Measurements from ENCODE around the gene NUDT6. TPM values are rescaled to one million over a fixed set of nuclear protein-coding genes. Genes with fewer than 3 reads are reported as not detected.
"Not testable (repeated sequence)": the region's sequence is repeated elsewhere in the genome, so short reads cannot be mapped to it uniquely, and the experiment has no call there.

The NUDT6 gene
- polyA plus RNA-seq, 5 donors: 9.9 to 17.2 (median 16.6) TPM

DNA sequence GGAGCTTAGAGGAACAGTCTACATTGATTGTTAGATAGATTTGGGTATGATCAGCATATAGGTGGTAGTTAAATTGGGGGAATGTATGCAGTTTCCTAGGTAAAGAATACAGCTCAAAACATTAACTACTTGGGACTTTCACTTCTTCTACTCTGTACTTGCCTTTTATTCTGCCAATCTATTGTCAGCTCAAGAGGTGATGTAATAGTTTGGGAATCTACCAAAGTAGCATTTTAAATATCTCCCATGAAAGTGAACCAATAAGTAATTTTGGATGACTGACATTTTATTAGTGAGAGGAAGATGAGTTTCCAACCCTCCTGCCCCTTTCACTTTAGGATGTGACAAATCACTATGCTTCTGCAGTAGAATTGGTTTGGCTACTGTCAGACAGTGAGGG is 43.4 kb downstream of the NUDT6 start:
- no peak for DNase-seq

DNA sequence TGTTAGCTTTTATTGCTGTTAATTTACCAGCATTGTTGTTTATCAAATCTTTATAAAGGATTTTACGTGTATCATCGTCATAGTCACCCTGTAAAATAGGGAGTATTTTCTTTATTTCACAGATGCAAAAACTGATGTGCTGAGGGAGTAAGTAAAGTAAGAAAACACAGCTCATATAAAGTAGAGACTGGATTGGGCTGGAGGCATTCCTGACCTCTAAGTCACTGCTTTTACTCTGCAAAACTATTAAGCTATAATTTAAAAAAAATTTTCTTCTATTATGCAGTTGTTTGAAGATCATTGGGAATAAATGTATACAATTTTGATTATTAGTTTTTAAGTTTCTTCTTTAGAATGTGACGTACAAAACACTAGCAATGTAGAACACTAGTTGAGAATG is 45.9 kb downstream of the NUDT6 start:
- DNase-seq: no peak

DNA sequence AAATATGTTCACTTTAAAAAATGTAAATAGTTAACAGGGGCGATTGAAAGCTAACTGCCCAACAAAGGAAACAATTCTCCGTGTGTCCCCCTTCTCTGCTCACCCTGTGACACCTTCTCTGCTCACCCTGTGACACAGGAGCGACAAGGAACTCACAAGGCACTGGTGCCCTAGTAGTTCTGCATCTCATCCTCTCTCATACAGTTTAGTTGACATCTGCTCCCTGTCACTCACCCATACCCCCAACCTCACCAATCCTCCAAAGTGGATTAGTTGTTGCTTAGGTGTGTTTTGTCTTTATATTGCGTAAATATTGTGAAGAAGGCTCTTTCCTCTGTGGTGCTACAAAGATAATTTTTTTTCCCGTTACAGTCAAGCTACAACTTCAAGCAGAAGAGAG is 46.4 kb downstream of the NUDT6 start:
- no peak for DNase-seq

DNA sequence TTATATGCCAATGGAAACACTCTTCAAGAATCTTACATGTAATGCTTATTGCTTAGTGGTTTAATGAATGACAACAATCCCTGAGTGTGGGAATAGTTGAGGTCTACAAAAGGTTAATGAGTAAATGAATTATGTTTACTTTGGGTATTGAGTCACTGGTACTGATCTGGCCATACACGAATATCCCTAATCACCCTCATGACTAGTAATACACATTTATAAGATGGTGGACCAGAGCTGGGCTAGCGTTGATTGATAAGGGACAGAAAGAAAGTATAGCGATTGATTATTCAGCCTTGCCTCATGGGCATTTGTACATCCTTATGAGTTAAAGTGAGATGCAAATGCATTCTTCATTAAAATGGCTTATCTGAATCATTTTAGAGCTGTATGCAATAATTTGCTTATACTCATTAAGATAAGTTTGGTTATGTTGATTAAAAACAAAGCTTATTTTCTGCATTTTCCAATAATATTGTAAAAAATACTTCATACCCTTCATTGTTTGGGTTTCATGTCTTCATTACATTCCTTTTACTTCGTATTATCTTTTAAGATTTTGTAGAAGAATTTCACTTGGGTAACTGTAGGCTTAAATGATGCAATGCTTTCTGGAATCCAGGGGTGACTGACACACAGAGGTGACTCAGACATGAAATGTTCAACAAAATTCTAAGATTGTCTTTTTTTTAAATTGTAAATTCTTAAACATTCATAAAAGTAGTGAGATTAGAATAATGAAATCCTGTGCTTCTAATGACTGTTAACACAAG is 48.4 kb downstream of the NUDT6 start:
- no peak for DNase-seq

DNA sequence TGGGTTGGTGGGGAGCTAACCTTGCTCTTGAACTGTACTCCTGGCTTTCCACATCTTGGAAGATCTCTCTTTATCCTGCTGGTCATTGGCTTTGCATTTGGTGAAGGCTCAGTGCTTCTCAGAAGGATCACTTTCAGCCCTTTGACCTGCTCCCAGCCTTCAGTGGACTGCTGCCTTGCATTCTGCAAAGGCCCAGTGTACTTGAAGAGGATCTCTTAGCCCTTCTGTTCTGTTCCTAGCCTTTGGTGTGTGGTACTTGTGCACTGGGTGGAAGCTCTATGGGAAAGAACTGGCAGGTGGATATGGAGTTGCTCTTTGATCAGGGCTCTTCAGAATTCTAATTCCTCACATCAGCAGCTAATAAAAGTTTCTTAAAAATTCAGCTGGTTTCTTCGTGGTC is 49.3 kb downstream of the NUDT6 start:
- no peak for DNase-seq

DNA sequence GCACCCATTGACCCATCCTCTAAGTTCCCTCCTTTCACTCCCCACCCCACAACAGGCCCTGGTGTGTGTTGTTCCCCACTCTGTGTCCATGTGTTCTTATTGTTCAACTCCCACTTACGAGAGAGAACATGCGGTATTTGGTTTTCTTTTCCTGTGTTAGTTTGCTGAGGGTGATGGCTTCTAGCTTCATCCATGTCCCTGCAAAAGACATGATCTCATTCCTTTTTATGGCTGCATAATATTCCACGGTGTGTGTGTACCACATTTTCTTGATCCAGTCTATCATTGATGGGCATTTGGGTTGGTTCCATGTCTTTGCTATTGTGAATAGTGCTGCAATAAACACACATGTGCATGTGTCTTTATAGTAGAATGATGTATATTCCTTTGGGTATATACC is 54.2 kb downstream of the NUDT6 start:
- not testable (repeated sequence) for DNase-seq

DNA sequence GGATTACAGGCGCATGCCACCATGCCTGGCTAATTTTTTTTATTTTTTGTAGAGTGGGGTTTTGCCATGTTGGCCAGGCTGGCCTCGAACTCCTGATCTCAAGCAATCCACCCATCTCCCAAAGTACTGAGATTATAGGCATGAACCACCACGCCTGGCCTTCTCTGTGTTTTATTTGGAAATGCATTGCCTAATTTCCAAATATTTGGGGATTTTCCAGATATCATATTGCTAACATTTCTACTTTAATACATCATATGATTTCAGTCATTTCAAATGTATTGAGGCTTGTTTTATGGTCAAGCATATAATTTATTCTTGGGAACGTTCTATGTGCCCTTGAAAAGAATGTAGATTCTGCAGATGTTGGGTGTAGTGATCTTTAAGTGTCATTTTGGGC is 57.0 kb downstream of the NUDT6 start:
- no peak for DNase-seq

DNA sequence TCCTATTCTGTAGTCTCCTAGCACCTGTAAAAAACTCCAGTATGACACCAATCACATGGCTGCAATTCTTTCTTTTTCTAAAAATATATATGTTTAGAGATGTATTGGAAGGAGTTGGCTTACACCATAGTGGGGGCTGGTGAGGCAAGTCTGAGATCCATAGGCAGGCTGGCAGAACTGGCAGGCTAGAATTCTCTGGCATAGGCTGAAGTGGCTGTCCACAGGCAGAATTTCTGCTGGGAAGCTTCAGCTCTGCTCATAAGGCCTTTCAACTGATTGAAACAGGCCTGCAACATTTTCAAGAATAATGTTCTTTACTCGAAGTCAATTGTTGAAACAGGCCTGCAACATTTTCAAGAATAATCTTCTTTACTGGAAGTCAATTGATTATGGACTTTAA is 58.8 kb downstream of the NUDT6 start:
- DNase-seq: no peak

DNA sequence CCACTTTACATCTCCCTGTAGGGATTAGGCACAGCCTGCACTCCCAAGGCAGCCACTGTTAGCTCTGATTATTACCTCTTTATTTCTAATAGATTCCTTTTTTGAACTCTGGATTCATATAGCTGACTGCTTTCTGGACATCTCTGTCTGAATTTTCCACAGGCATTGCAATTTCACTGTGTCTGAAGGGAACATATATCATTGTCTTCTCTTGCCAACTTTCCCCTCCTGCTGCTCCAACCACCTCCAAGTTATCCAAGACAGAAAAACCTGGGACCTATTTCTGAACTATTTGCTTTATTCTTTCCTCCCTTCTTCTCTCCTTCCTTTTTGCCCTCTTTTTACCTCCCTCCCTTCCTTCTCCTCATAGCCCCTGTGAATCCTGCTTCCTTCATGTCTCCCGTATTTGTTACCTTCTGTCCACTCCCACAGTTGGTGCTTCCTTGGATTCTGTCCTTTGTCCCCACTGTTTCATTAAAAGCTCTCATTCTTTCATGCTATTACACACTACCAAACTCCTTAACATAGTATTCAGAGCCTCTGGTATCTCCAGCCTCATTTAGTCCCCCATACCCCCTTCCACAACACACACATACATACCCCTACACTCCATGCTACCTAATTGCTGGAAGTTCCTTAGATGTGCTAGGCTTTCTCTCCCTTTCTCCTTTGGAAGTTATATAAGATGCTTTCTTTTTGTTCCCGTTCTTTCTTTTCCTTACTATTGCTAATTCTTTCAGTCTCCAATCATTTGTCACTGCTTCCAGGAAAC is 61.0 kb downstream of the NUDT6 start:
- no peak for DNase-seq

DNA sequence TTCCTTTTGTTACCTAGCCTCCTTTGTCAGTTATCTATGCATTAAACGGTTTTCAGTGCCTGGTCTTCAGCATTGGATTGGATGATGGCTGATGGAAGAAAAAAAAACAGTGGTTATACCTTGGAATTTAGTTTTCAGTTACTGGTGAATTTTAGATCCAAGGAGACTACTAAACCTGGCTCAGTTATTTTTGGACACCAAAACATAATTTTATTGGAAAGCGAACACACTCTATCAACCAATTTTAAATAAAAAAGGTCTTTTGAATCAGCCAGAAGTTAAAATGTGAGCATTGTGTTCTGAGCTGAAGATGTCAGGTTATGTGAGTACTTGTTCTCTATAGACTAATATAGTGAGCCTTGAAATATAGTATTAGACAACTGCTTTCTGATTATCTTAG is 63.7 kb downstream of the NUDT6 start:
- DNase-seq: no peak

DNA sequence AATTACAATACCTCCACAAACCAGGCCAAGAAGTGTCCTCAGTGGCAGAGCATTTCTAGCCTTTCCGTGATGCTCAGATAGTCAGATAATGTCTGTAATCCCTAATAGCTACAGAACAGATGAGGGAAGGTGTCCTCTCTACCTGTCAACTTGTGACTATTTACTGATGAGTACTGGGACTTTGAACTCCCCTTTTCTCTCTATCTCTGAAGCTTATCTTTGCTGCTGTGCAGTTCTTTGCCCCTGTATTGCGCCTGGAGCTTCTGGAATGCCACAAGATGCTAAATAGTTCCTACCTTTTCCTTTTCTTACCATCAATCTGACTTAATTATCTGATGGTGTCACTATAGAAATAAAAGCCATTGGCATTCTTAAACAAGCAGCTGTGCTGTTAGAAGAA is 65.2 kb downstream of the NUDT6 start:
- DNase-seq: no peak

DNA sequence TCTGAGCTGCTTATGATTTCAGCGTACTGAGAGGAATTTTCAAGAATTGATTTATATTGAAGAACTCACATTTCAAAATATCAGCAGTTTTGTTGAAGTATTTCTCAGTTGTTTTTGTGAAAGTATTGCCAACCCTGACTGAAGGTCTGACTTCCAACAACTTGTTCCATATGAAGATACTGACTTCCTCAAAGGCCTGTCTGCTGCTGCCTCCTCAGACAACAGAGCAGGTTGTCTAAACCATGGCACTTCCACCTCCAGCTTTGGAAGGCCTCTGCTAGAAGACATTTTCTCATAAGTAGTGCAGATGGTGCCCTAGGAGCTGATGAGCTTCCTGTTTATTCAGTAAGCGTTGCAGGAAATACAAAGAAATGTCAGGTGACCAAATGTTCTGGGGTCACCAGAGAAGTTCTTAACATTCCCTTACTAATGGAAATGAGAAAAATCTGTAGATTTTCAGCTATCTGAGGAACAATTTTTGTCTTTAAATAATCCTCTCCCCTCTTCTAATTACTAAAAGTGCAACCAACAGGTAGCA is 67.0 kb downstream of the NUDT6 start:
- peak in 1 of 2 donors; percentile 4 for DNase-seq

DNA sequence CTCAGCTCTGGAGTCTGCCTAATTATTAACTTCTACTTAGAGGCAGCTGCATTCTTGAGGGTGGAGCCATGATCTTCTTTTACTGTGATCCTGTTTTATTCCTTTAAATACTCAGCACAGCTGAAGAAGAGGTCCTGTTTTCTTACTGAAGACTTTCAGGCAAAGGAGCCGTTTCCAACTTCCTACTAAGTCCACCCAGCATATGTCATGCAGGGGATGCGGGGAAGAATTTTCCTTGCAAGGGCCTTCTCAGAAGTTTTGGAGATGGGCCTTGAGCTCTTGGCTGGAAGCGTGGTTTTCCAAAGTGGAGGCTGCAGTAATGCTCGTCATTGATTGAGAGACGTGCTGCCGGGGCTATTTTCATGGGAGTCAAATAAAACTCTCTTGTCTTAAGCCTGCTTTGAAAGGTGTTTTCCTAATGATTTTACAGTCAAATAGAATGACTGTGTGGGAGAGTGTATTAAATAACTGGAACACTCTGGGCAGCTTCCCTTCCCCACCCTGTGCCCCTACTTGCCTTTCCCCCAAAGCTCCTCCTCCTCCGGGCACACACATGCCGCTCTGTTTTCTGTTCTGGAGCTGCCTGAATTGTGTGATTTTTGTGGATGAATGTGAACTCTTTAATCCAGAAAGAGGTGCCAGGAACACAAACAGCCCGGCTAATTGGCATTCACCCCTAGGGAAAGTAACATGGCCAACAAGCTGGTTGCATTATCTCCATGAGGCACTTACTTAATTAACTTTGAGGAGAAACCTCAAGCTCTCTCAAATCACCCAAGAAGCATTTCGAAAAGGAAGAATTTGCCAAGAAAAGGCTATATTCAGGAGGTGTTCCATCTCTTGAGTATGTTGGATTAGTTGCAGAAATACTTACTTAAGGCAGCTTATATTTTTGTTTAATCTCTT is 67.7 kb downstream of the NUDT6 start:
- peak; percentile 53 to 65 for DNase-seq

DNA sequence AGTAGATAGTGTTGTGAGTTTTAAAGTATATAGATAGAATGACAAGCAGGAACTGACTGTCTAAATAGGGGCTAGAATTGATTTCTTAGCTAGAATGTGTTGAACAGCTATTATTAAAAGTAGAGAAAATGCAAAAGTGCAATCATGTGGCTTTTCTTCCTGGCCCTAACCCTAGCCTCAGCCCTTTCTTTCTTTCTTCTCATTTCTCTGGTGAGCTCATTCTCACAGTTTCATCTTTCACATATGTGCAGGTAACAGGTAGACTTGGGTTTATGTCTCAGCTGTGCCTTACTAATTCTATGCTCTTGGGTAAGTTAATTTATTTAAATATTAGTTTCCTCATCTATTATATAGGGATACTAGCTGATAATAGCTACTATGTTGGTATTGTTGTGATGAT is 70.8 kb downstream of the NUDT6 start:
- no peak for DNase-seq

DNA sequence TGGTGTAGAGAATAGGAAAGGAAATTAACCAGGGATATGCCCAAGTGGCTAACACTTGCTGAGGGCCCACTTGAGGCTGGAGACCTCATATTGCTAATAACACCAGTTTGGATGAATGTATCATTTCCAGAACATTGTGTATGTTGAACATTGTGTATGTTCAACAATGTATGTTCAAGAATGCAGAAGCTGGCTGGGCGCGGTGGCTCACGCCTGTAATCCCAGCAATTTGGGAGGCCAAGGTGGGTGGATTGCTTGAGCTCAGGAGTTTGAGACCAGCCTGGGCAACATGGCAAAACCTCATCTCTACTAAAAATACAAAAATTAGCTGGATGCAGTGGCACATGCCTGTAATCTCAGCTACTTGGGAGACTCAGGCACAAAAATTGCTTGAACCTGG is 72.6 kb downstream of the NUDT6 start:
- DNase-seq: not testable (repeated sequence)

DNA sequence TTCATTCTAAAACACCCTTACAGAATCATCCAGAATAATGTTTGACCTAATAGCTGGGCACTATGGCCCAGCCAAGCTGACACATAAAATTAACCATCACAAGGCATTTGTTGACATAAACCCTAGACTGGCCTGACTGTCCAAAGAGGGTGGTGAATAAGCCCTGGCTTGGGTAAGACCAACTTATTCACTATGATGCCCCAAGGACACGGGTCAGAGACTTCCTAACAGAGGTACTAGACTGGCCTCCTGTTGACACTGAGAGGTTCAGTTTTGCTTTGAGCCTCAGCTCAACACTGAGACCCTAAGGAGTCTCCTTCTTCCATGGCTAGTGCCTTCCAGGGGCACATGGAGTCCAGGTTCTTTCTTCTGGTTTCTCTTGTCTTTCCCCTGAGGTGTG is 74.5 kb downstream of the NUDT6 start:
- no peak for DNase-seq

DNA sequence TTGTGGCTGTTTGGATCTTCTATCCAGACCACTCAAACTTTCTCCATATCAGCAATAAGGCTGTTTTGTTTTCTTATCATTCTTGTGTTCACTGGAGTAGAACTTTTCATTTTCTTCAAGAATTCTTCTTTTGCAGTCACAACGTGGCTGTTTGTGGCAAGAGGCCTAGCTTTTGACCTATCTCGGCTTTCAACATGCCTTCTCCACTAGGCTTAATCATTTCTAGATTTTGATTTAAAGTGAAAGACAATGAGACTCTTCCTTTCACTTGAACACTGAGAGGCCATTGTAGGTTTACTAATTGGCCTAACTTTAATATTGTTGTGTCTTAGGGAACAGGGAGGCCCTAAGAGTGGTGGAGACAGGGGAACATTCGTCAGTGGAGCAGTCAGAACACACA is 76.6 kb downstream of the NUDT6 start:
- DNase-seq: no peak

DNA sequence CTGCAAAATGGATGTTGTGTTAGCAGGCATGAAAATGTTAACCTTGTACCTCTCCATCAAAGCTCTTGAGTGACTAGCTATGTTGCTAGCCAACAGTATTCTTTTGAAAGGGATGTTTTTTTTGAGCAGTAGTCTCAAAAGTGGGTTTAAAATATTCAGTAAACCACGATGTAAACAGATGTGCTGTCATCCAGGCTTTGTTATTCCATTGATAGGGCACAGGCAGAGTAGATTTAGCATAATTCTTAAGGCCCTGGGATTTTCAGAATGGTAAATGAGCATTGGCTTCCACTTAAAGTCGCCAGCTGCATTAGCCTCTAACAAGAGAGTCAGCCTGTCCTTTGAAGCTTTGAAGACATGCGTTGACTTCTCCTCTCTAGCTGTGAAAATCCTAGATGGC is 77.3 kb downstream of the NUDT6 start:
- DNase-seq: no peak

DNA sequence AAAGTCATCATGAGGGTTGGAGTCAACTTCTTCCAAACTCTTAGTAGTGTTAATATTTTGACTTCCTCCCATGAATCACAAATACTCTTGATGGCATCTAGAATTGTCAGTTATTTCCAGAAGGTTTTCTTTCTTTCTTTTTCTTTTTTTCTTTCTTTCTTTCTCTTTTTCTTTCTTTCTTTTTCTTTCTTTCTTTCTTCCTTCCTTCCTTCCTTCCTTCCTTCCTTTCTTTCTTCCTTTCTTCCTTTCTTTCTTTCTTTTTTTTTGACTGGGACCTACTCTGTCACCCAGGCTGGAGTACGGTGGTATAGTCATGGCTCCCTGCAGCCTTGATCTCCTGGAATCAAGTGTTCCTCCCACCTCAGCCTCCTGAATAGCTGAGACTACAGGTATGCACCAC is 78.0 kb downstream of the NUDT6 start:
- DNase-seq: not testable (repeated sequence)

DNA sequence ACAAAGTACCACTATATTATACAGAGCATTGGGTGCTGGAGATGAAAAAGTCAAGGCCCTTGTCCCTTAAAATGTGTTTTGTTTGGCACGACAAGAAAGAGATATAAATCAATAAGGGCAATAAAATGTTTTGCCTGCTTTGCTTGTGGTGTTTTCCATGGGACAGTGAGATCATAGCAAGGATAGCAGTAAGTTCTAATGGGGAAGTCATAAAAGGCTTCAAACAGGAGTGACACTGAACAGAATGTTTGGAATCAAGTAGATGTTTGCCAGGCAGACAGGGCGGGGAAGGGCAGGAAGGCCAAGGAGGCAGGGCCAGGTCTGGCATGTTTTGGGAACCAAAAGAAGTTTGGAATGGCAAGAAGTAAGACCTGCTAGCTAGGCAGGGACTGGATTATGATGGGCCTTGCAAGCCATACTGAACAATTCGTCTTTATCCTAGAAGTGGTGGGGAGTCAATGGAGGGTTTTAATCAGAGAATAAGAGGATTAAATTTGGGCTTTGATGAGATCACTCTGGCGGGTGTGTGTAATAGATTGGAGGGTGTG is 79.3 kb downstream of the NUDT6 start:
- DNase-seq: no peak
